Breast epithelium (tissue), 4 donors: ENCODE measurements around the gene ERAS. TPM values are rescaled to one million over a fixed set of nuclear protein-coding genes. Genes with fewer than 3 reads are reported as not detected.

Experiments used
- DNase-seq, 2 donors: peaks; one replicate each; pipeline ENCODE4 v3.0.0-alpha.2; 2019; ENCODE audit warnings: low spot score in 2 of 2
- H3K27ac ChIP-seq, 2 donors: fragments of 200-600 bp; sonication (generic) in 1 of 2; one replicate each; pipeline ENCODE4 v1.5.1; 2016 to 2019; ENCODE audit warnings: mild to moderate bottlenecking in 1 of 2
- H3K27me3 ChIP-seq, 2 donors: fragments of 200-600 bp; sonication (generic) in 1 of 2; one replicate each; pipeline versions ENCODE4 v1.5.1 to v1.6.0; 2017 to 2019; ENCODE audit warnings: control low read depth in 1 of 2, mild to moderate bottlenecking in 1 of 2
- H3K36me3 ChIP-seq: fragments of 200-600 bp; one replicate; pipeline ENCODE4 v1.5.1; 2019
- H3K4me1 ChIP-seq, 2 donors: fragments of 200-600 bp; sonication (generic); one replicate each; pipeline ENCODE4 v1.5.1; 2016 to 2019; ENCODE audit warnings: control low read depth in 1 of 2
- H3K4me3 ChIP-seq, 3 donors: fragments of 200-600 bp; sonication (generic); 1 replicate in 2 of 3; 2 replicates in 1 of 3; pipeline ENCODE4 v1.5.1; 2016 to 2019; ENCODE audit warnings: mild to moderate bottlenecking in 3 of 3, moderate library complexity in 2 of 3
- H3K9me3 ChIP-seq, 2 donors: fragments of 200-600 bp; sonication (generic) in 1 of 2; one replicate each; pipeline ENCODE4 v1.5.1; 2016 to 2019; ENCODE audit warnings: control low read depth in 1 of 2
- CTCF ChIP-seq, 3 donors: fragments of 450-650 bp; IDR thresholded peaks; one replicate each; pipeline ENCODE4 v1.5.1; 2016 to 2017; ENCODE audit warnings: antibody characterized with exemption in 3 of 3, mild to moderate bottlenecking in 3 of 3, moderate library complexity in 3 of 3
- POLR2A ChIP-seq: fragments of 450-650 bp; IDR thresholded peaks from one replicate; pipeline ENCODE4 v1.6.1; 2016; ENCODE audit warnings: antibody characterized with exemption, mild to moderate bottlenecking, moderate library complexity
- POLR2AphosphoS5 ChIP-seq, 3 donors: sonication (generic); formaldehyde crosslinking; IDR thresholded peaks; one replicate each; pipeline ENCODE4 v1.6.1; 2017; ENCODE audit warnings: antibody characterized with exemption in 3 of 3
- intact Hi-C: fragments of 100-400 bp; cut with DNase I; formaldehyde crosslinking; loops from one replicate; pipeline ENCODE4 v1.15.1; 2023; ENCODE audit warnings: low total_unique reads
- total RNA-seq, 3 donors: library from RNA; depleted of rRNA; stranded (reverse); fragments of >200 nt; gene quantifications; one replicate each; pipeline ENCODE4 v1.1.0, GENCODE V29; 2016

Gene ERAS
- total RNA-seq, 3 donors from 2014 or later, result 0.73 TPM; not detected in 2

GRCh38 chrX:48831136-48831908 lies 5.0 kb downstream of the ERAS start:
- peaks cover 0 to 43% of the 10 kb centered on the region in 2 donors for H3K27me3 ChIP-seq
- peak overlapping the region in 1 of 3 donors; percentile 8 for H3K4me3 ChIP-seq
- TF ChIP-seq CTCF (IDR thresholded peaks at IDR 0.05) (no peak), POLR2AphosphoS5 (IDR thresholded peaks at IDR 0.05) (no peak), POLR2A (no peak)
- H3K9me3 ChIP-seq, result peaks cover 4 to 13% of the 10 kb centered on the region in 2 donors
- H3K27ac ChIP-seq, result no peak overlapping the region
- no peaks in the 10 kb centered on the region for H3K4me1 ChIP-seq
- H3K36me3 ChIP-seq, result no peaks in the 10 kb centered on the region
- intact Hi-C loops, result no loop called here
- DNase-seq, result no peak

DNA sequence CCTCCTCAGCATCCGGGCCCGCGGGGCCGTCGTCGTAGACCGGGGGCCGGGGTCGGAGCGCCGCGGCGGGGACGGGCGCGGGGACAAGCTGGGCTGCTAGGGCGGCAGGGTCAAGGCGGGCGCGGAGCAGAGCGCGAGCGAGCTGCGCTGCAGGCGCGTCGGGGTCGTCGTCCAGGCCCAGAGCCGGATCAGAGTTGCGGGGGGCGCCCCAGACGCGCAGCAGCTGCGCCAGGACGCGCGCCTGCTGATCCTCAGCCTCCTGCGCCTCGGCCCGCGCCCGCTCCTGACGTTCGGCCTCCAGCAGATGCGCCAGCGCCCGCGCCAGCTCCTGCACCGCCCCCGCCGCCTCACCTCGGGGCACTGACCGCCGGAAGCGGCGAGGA lies 5.6 kb downstream of the ERAS start:
- no peaks in the 10 kb centered on the region for H3K36me3 ChIP-seq
- TF ChIP-seq CTCF (IDR thresholded peaks at IDR 0.05), result no peak
- no peak for TF ChIP-seq POLR2AphosphoS5 (IDR thresholded peaks at IDR 0.05)
- no peak for TF ChIP-seq POLR2A
- no peak for DNase-seq
- H3K27ac ChIP-seq, result no peak overlapping the region
- no peaks in the 10 kb centered on the region for H3K4me1 ChIP-seq
- intact Hi-C loops, result no loop called here
- H3K9me3 ChIP-seq, result peaks cover 0 to 9% of the 10 kb centered on the region in 2 donors
- peak overlapping the region in 1 of 3 donors; percentile 8 for H3K4me3 ChIP-seq
- H3K27me3 ChIP-seq, result peaks cover 0 to 43% of the 10 kb centered on the region in 2 donors

DNA sequence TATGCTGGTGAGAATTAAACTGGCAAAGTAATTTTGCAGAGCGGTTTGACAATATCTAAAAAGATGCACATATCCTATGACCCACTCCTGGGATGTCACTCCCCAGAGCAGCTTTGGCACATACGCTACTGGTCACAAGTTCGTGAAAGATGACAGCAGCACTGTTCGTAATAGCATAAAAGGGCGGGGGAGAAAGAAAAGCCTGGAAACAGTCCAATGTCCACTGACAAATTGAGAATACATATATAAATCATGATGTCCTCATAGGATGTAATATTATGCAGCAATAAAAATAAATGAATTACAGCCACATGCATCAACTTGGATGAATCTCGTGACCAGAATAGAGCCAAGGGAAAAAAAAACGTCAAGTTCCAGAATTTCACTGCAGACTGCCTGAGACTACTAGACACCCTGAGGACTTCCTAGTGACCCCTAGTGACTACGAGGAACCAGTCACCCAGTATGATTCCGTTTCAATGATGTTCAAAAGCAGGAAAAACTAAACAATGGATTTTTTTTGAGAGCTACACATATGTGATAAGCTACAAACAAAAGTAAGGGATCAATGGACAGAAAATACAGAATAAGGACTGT lies 7.3 kb downstream of the ERAS start:
- peaks cover 0 to 43% of the 10 kb centered on the region in 2 donors for H3K27me3 ChIP-seq
- no peak for TF ChIP-seq POLR2AphosphoS5 (IDR thresholded peaks at IDR 0.05)
- no peak for TF ChIP-seq CTCF (IDR thresholded peaks at IDR 0.05)
- no peak for TF ChIP-seq POLR2A
- H3K9me3 ChIP-seq, result no peaks in the 10 kb centered on the region
- no peak overlapping the region for H3K4me3 ChIP-seq
- no peak for DNase-seq
- H3K36me3 ChIP-seq, result no peaks in the 10 kb centered on the region
- no peaks in the 10 kb centered on the region for H3K4me1 ChIP-seq
- H3K27ac ChIP-seq, result no peak overlapping the region
- intact Hi-C loops, result no loop called here

- TF ChIP-seq CTCF (IDR thresholded peaks at IDR 0.05) (no peak), POLR2A (no peak), POLR2AphosphoS5 (IDR thresholded peaks at IDR 0.05) (no peak)
- no peaks in the 10 kb centered on the region for H3K4me1 ChIP-seq
- peak overlapping the region in 1 of 3 donors; percentile 60 for H3K4me3 ChIP-seq
- no peaks in the 10 kb centered on the region for H3K36me3 ChIP-seq
- no peak overlapping the region for H3K27ac ChIP-seq
- intact Hi-C loops, result no loop called here
- peaks cover 0 to 43% of the 10 kb centered on the region in 2 donors for H3K27me3 ChIP-seq
- no peaks in the 10 kb centered on the region for H3K9me3 ChIP-seq
- no peak for DNase-seq
Measured at GRCh38 chrX:48834383-48834709, 8.0 kb downstream of the ERAS start.
